Measurements from ENCODE around the gene TMIGD2.
"Not testable (repeated sequence)": the region's sequence is repeated elsewhere in the genome, so short reads cannot be mapped to it uniquely, and the experiment has no call there.

The TMIGD2 gene

DNA sequence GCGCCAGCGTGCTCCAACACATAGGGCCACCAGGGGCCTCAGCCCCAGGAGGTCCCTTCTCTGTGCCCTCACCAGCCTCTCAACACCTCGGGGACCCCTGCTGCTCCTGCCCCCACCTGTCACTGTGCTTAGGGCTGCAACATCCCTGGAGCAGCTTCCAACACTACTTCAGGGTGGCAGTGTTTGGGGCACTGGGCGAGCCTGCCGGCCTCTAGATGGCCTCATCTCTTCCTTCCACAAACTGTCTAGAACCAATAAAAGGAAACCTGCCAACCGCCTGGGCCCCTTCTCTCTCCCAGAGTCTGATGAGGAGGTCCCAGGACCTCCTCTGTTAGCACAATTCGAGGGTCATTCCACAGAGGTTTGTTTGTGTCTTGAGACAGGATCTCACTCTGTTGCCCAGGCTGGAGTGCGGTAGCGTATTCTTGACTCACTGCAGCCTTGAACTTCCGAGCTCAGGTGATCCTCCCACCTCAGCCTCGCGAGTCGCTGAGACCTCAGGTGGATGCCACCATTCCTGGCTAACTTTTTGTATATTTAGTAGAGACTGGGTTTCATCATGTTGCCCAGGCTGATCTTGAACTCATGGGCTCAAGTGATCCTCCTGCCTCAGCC lies 33.3 kb downstream of the TMIGD2 start:
- Mint-ChIP-seq H3K4me3 (no peak overlapping the region), H3K9me3 (no peaks in the 10 kb centered on the region), H3K36me3 (ENCODE audit: low read depth) (peaks cover 76% of the 10 kb centered on the region), H3K4me1 (ENCODE audit: low read depth) (peaks cover 6% of the 10 kb centered on the region), H3K27me3 (no peaks in the 10 kb centered on the region), H3K27ac (no peak overlapping the region)
- no peak for DNase-seq

DNA sequence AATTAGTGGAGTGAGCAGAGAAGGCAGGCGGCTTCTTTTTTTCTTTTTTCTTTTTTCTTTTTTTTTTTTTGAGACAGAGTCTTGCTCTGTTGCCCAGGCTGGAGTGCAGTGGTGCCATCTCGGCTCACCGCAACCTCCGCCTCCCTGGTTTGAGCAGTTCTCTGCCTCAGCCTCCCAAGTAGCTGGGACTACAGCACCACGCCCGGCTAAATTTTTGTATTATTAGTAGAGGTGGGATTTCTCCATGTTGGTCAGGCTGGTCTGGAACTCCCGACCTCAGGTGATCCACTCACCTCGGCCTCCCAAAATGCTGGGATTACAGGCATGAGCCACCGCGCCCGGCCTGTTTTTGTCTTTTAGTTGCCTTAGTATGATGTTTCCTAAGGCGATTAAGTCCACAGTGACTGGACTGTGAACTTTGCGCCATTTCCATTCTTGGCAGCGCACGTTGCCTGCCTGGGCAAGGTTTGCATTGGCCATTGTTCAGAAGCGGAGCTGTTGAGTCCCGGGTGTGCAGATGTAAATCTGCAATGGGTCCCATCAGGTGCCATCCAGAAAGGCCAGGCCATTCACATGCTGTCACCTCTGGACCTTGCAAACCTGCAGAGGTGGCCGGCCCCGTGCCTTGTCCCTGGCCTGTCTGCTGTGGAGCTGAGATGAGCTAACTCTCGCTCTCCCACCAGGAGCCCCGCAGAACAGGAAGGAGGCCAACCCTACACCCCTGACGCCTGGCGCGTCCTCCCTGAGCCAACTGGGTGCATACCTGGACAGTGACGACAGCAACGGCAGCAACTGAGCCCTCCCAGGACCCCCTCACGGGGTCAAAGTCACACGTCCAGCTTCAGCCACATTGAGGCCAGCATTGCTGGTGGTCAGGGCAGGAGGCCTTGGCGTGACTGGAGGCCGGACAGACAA lies 34.0 kb downstream of the TMIGD2 start:
- peaks cover 13% of the 10 kb centered on the region for H3K4me1 Mint-ChIP-seq (ENCODE audit: low read depth)
- H3K27me3 Mint-ChIP-seq: no peaks in the 10 kb centered on the region
- H3K4me3 Mint-ChIP-seq: no peak overlapping the region
- no peak for DNase-seq
- no peak overlapping the region for H3K27ac Mint-ChIP-seq
- peaks cover 82% of the 10 kb centered on the region for H3K36me3 Mint-ChIP-seq (ENCODE audit: low read depth)
- H3K9me3 Mint-ChIP-seq: no peaks in the 10 kb centered on the region

DNA sequence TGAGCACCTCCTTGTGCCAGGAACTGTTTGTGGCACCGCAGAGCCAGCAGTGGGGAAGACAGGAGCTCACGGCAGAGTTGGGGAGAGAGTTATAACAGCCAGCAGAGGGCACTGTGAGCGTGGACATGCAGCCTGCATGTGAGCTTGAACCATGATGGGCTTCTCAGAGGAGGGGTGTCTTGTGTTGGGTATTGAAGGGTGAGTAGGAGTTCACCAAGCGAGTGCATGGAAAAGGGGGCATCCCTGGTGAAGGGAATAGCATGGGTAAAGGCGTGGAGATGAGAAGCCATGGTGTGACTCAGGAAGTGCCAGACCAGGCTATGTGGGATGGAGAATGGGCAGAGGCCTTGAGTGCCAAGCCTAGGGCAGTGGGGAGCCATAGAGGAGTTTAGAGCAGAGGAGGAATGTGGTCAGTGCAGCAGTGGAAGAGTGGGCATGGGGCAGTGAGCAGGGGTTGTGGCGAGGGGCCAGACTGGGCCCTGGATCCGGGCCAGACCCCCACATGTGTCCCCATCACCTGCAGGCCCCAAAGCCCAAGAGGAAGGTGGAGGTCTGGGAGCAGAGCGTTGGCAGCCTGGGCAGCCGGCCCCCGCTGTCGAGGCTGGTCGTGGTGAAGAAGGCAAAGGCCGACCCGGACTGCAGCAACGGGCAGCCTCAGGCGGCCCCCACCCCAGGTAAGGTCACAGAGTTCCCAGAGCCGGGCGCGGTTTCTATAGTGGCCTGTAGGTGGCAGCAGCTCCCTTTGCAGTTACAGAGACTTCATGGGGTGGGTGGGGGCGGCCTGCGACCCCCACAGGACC lies 34.9 kb downstream of the TMIGD2 start:
- Mint-ChIP-seq H3K4me3 (no peak overlapping the region), H3K27me3 (no peaks in the 10 kb centered on the region), H3K27ac (peak overlapping the region; percentile 0), H3K4me1 (ENCODE audit: low read depth) (peaks cover 14% of the 10 kb centered on the region), H3K36me3 (ENCODE audit: low read depth) (peaks cover 83% of the 10 kb centered on the region), H3K9me3 (no peaks in the 10 kb centered on the region)
- peak; percentile 77 for DNase-seq

DNA sequence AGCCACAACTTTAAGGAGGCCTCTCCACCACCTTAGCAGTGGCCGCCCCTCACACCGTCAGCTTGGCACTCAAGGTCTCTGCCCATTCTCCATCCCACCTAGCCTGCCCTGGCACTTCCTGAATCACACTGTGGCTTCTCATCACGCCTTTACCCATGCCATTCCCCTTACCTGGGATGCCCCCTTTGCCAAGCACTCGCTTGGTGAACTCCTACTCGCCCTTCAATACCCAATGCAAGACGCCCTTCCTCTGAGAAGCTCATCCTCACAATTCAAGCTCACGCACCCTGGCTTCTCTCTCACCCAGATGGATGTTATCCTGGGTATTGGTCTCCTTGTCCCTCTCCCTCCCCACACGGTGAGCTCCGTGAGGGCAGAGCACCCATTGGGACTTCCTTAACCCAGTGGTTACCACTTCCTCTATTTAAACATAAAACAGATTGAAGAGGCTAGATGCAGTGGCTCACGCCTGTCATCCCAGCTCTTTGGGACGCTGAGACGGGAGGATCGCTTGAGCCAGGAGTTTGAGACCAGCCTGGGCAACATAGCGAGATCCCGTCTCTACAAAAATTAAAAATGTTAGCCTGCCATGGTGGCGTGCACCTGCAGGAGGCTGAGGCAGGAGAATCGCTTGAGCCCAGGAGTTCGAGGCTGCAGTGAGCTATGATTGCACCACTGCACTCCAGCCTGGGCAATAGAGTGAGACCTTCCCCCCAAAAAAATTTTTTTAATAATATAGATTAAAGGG lies 35.8 kb downstream of the TMIGD2 start:
- Mint-ChIP-seq H3K27me3 (no peaks in the 10 kb centered on the region), H3K27ac (peak overlapping the region; percentile 56), H3K4me3 (no peak overlapping the region), H3K36me3 (ENCODE audit: low read depth) (peaks cover 82% of the 10 kb centered on the region), H3K4me1 (ENCODE audit: low read depth) (peaks cover 14% of the 10 kb centered on the region), H3K9me3 (no peaks in the 10 kb centered on the region)
- no peak for DNase-seq

DNA sequence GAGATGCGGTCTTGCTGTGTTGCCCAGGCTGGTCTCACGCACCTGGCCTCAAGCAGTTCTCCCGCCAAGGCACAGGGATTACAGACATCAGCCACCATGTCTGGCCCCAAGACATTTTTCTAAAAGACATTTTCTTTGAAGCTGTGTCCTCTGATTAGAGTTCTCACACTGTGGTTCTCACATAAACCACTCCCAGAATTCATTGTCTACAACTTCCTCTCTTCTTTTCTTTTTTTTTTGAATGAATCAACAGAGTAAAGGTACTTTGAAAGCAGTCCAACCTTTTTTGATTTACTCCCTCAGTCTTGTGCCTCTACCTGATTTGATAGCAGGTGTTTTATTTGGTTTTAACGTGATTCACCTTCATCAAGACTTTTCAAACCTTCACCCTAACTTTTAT lies 37.4 kb downstream of the TMIGD2 start:
- Mint-ChIP-seq H3K27ac (peak overlapping the region; percentile 90), H3K4me1 (ENCODE audit: low read depth) (peaks cover 14% of the 10 kb centered on the region), H3K27me3 (no peaks in the 10 kb centered on the region)

DNA sequence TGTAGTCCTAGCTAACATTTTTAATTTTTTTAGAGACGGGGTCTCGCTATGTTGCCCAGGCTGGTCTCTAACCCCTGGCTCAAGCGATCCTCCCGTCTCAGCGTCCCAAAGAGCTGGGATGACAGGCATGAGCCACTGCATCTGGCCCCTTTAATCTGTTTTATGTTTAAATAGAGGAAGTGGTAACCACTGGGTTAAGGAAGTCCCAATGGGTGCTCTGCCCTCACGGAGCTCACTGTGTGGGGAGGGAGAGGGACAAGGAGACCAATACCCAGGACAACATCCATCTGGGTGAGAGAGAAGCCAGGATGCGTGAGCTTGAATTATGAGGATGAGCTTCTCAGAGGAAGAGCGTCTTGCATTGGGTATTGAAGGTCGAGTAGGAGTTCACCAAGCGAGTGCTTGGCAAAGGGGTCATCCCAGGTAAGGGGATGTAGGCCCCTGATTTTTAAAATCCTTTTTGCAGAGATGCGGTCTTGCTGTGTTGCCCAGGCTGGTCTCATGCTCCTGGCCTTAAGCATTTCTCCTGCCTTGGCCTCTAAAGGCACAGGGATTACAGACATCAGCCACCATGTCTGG lies 41.5 kb downstream of the TMIGD2 start:
- DNase-seq: no peak
- no peaks in the 10 kb centered on the region for H3K27me3 Mint-ChIP-seq
- H3K4me3 Mint-ChIP-seq: no peak overlapping the region
- peaks cover 14% of the 10 kb centered on the region for H3K4me1 Mint-ChIP-seq (ENCODE audit: low read depth)
- peaks cover 85% of the 10 kb centered on the region for H3K36me3 Mint-ChIP-seq (ENCODE audit: low read depth)
- H3K9me3 Mint-ChIP-seq: no peaks in the 10 kb centered on the region
- peak overlapping the region; percentile 56 for H3K27ac Mint-ChIP-seq

More for the DNA sequence above, 37.4 kb downstream of the TMIGD2 start:
- DNase-seq: no peak
- Mint-ChIP-seq H3K36me3 (ENCODE audit: low read depth) (peaks cover 87% of the 10 kb centered on the region), H3K9me3 (no peaks in the 10 kb centered on the region), H3K4me3 (no peak overlapping the region)

DNA sequence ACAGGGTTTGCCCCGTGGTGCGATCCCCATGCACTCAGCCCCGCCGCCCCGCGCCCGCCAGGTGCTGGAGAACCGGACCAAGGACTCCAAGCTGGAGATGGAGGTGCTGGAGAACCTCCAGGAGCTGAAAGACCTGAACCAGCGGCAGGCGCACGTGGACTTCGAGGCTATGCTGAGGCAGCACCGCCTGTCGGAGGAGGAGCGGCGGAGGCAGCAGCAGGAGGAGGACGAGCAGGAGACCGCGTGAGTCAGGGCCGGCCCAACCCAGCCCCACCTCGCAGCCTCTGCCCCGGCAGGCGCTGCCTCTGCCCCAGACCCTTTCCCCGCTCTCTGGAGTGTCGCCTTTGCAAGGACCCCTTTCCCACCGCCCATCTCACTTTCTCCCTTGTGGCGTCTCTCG lies 44.0 kb downstream of the TMIGD2 start:
- DNase-seq: no peak
- Mint-ChIP-seq H3K4me3 (no peak overlapping the region), H3K36me3 (ENCODE audit: low read depth) (peaks cover 90% of the 10 kb centered on the region), H3K27ac (no peak overlapping the region), H3K4me1 (ENCODE audit: low read depth) (peaks cover 2% of the 10 kb centered on the region), H3K9me3 (no peaks in the 10 kb centered on the region), H3K27me3 (no peaks in the 10 kb centered on the region)

DNA sequence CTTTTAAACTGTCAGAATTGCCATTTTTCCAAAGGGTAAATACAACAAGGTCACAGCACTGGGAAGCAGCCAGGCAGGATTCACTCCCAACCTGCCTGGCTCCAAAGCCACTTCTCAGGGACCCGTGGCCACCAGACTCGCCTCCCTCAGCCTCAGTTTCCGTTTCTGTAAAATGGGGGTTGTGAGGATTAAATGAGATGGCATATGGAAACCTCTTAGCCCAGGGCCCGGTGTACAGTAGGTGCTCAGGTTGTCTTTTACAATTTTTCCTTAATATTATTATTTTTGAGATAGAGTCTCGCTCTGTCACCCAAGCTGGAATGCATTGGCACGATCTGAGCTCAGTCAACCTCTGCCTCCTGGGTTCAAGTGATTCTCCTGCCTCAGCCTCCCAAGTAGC lies 45.2 kb downstream of the TMIGD2 start:
- Mint-ChIP-seq H3K27me3 (no peaks in the 10 kb centered on the region), H3K4me3 (no peak overlapping the region), H3K9me3 (no peaks in the 10 kb centered on the region), H3K4me1 (ENCODE audit: low read depth) (no peaks in the 10 kb centered on the region), H3K36me3 (ENCODE audit: low read depth) (peaks cover 91% of the 10 kb centered on the region), H3K27ac (no peak overlapping the region)
- DNase-seq: no peak

DNA sequence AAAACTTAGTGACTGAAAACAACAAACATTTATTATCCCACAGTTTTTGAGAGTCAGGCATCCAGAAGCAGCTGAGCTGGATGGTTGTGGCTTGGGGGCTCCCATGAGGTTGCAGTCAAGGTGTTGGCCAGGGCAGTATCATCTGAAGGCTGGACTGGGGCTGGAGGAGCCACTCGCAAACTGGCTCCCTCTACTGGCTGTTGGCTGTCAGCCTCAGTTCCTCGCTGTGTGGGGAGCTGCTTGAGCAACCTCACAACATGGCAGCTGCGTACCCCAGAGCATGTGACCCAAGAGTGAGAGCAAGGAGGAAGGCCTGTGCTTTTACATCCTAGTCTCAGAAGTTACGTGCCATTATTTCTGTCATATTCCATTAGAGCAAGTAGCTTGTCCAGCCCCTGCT lies 45.6 kb downstream of the TMIGD2 start:
- H3K36me3 Mint-ChIP-seq (ENCODE audit: low read depth): peaks cover 91% of the 10 kb centered on the region
- H3K4me3 Mint-ChIP-seq: no peak overlapping the region
- no peak overlapping the region for H3K27ac Mint-ChIP-seq
- H3K9me3 Mint-ChIP-seq: no peaks in the 10 kb centered on the region
- no peaks in the 10 kb centered on the region for H3K27me3 Mint-ChIP-seq
- DNase-seq: no peak
- no peaks in the 10 kb centered on the region for H3K4me1 Mint-ChIP-seq (ENCODE audit: low read depth)

DNA sequence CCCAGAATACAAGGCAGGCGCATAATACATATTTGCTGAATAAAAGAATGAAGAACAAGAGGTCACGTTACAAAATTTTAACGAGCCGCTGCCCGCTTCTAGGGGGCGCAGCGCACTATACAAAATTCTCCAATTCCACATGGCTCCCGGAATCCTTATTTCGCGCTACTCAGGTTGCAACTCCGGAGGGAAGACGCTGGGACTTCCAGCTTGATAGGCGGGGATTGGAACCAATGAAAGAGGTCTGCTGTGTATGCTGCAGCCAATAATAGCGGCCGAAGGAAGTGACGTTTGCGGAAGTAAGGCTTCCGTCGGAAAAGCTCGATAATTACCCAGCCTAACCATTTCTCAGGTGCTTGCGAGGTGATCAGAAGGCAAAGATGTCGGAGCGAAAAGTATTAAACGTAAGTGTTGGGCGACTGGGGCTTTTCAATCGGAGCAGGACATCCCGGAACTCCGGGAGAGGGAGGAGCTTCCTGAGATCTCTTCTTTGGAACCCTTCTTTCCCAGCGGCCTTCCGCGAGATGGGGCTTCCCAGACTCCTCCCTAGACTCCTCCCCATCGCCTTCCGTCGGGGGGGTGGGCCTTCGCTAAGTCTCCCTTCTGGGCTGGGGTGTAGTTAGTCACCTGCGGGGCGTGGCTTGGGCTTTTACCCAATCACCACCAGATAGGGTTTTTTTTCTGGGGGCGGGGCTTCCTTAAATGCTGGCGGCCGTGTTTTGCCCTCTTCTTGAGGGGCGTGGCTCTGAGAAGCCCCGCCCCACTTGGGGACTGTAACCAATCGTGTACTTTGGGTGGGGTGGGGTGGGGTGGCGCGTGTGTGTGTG lies 55.2 kb downstream of the TMIGD2 start, which contains the start of gene YJU2:
YJU2 (plus strand) TSS at position 314 of the 827 bp plus-strand sequence; CDS start at position 381, 67 bp downstream.
- Mint-ChIP-seq H3K4me1 (ENCODE audit: low read depth) (peaks cover 21% of the 10 kb centered on the region), H3K4me3 (peak within 1 kb of the TSS; percentile 86), H3K27me3 (no peaks in the 10 kb centered on the region), H3K9me3 (peaks cover 2% of the 10 kb centered on the region), H3K27ac (peak within 1 kb of the TSS; percentile 98), H3K36me3 (ENCODE audit: low read depth) (peaks cover 44% of the 10 kb centered on the region)
- peak; percentile 96 for DNase-seq

DNA sequence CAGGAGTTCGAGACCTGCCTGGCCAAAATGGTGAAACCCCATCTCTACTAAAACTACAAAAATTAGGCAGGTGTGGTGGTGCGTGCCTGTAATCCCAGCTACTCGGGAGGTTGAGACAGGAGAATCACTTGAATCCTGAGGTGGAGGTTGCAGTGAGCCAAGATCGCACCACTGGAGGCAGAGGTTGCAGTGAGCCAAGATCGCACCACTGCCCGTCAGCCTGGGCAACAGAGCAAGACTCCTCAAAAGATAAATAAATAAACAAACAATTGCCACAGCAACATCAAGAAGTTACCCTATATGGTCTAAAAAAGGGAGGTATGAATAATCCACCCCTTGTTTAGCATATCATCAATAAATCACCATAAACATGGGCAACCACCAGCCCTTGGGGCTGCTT lies 56.3 kb downstream of the TMIGD2 start:
- not testable (repeated sequence) for H3K27me3 Mint-ChIP-seq, H3K9me3 Mint-ChIP-seq, DNase-seq
- peaks cover 34% of the 10 kb centered on the region for H3K36me3 Mint-ChIP-seq (ENCODE audit: low read depth)
- peak overlapping the region; percentile 98 for H3K27ac Mint-ChIP-seq
- peak overlapping the region; percentile 86 for H3K4me3 Mint-ChIP-seq
- H3K4me1 Mint-ChIP-seq (ENCODE audit: low read depth): peaks cover 21% of the 10 kb centered on the region
